ENCODE measurements around the gene MYEF2.

- TF ChIP-seq POLR2A (IDR thresholded peaks at IDR 0.05; ENCODE audit: low read depth, low read length) (no peak), POLR2AphosphoS5 (IDR thresholded peaks at IDR 0.05; ENCODE audit: low read depth, low read length) (no peak)
Observed at GRCh38 chr15:48190932-48191573, 13.0 kb upstream of the MYEF2 start.
